Sigmoid colon (tissue), 7 donors: ENCODE measurements around the gene CELA2B. TPM values are rescaled to one million over a fixed set of nuclear protein-coding genes. Genes with fewer than 3 reads are reported as not detected.
"Not testable (repeated sequence)": the region's sequence is repeated elsewhere in the genome, so short reads cannot be mapped to it uniquely, and the experiment has no call there.

Experiments
- DNase-seq: peaks from one replicate; pipeline ENCODE4 v3.0.0-alpha.2; 2019
- H3K27ac ChIP-seq, 4 donors: fragments of 200-600 bp; sonication (generic); one replicate each; pipeline ENCODE4 v1.5.1; 2016 to 2019; ENCODE audit warnings: mild to moderate bottlenecking in 1 of 4
- H3K27me3 ChIP-seq, 3 donors: fragments of 200-600 bp; sonication (generic); one replicate each; pipeline ENCODE4 v1.5.1; 2019; ENCODE audit warnings: mild to moderate bottlenecking in 1 of 3
- H3K36me3 ChIP-seq, 4 donors: fragments of 200-600 bp; sonication (generic); one replicate each; pipeline ENCODE4 v1.5.1; 2016 to 2019
- H3K4me1 ChIP-seq, 4 donors: fragments of 200-600 bp; sonication (generic); one replicate each; pipeline ENCODE4 v1.5.1; 2017 to 2019
- H3K4me3 ChIP-seq, 4 donors: fragments of 200-600 bp; sonication (generic); one replicate each; pipeline ENCODE4 v1.5.1; 2017 to 2019; ENCODE audit warnings: mild to moderate bottlenecking in 2 of 4, moderate library complexity in 1 of 4
- H3K9me3 ChIP-seq, 4 donors: fragments of 200-600 bp in 3 of 4; sonication (generic) in 3 of 4; one replicate each; pipeline versions ENCODE4 v1.5.1 to v1.6.1; 2013 to 2019
- EP300 ChIP-seq, 4 donors: sonication (generic); formaldehyde crosslinking; IDR thresholded peaks; one replicate each; pipeline ENCODE4 v1.6.1; 2017; ENCODE audit warnings: antibody characterized with exemption in 4 of 4
- POLR2A ChIP-seq, 2 donors: fragments of 450-650 bp; IDR thresholded peaks; one replicate each; pipeline ENCODE4 v1.6.1; 2016; ENCODE audit warnings: antibody characterized with exemption in 2 of 2, mild to moderate bottlenecking in 2 of 2, moderate library complexity in 2 of 2
- POLR2AphosphoS5 ChIP-seq, 4 donors: sonication (generic); formaldehyde crosslinking; IDR thresholded peaks; one replicate each; pipeline ENCODE4 v1.6.1; 2017; ENCODE audit warnings: antibody characterized with exemption in 4 of 4
- WGBS, 2 donors: extraction: QIAGEN DNeasy Blood & Tissue Kit; methylation state at CpG; one replicate each; pipeline ENCODE4 v1.1.7; 2013; 5-methylcytosine and 5-hydroxymethylcytosine counted together
- intact Hi-C: fragments of 100-400 bp; cut with DNase I; formaldehyde crosslinking; loops from one replicate; pipeline ENCODE4 v1.15.1; 2023
- polyA plus RNA-seq, 3 donors: library from polyadenylated mRNA; stranded (reverse); fragments of 200-250 nt; gene quantifications; one replicate each; pipeline ENCODE4 v1.2.3, GENCODE V29; 2013
- total RNA-seq, 4 donors: library from RNA; depleted of rRNA; stranded (reverse); fragments of >200 nt; gene quantifications; one replicate each; pipeline ENCODE4 v1.1.0, GENCODE V29; 2016
- TF ChIP-seq, protein P1 (sequence below), 4 experiments: fragments of 450-650 bp in 3 of 4; fragments of 200-600 bp in 1 of 4; IDR thresholded peaks; one replicate each; pipeline ENCODE4 v1.5.1; 2016 to 2019; ENCODE audit warnings: antibody characterized with exemption in 4 of 4, mild to moderate bottlenecking in 3 of 4, moderate library complexity in 2 of 4
- donor health status: healthy with polysubstance abuse.
- donor health status: Bipolar disorder and iron deficiency.
- donor health status: healthy.

CELA2B gene
- total and polyA plus RNA-seq, 7 donors: not detected

DNA sequence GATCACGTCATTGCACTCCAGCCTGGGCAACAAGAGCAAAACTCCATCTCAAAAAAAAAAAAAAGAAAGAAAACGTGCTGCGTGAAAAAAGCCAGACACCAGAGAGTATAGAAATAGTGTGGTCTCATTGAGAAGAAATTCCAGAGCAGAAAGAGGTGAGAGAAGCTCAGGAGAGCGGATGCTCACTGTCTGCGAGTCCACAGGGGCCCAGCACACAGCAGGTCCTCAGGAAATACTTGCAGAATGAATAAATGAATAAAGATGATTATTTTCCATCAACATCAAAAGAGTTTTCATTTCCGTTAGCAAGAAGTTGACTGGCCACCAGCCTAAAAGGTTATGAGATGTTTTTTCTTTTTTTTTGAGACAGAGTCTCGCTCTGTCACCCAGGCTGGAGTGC, 33.7 kb downstream of the CELA2B start:
- H3K4me1 ChIP-seq: peaks cover 0 to 3% (median 0%) of the 10 kb centered on the region in 4 donors
- no peak overlapping the region for H3K4me3 ChIP-seq
- H3K36me3 ChIP-seq: peaks cover under 1 to 37% (median 3%) of the 10 kb centered on the region in 4 donors
- H3K27me3 ChIP-seq: no peaks in the 10 kb centered on the region
- intact Hi-C loops: no loop called here
- WGBS, 2 donors: 85 to 93% methylated on average over 7 of the region's 7 CpGs
- H3K27ac ChIP-seq: no peak overlapping the region
- TF ChIP-seq POLR2A (IDR thresholded peaks at IDR 0.05): no peak
- TF ChIP-seq EP300 (IDR thresholded peaks at IDR 0.05): no peak
- TF ChIP-seq POLR2AphosphoS5 (IDR thresholded peaks at IDR 0.05): no peak
- TF ChIP-seq, protein P1, sequence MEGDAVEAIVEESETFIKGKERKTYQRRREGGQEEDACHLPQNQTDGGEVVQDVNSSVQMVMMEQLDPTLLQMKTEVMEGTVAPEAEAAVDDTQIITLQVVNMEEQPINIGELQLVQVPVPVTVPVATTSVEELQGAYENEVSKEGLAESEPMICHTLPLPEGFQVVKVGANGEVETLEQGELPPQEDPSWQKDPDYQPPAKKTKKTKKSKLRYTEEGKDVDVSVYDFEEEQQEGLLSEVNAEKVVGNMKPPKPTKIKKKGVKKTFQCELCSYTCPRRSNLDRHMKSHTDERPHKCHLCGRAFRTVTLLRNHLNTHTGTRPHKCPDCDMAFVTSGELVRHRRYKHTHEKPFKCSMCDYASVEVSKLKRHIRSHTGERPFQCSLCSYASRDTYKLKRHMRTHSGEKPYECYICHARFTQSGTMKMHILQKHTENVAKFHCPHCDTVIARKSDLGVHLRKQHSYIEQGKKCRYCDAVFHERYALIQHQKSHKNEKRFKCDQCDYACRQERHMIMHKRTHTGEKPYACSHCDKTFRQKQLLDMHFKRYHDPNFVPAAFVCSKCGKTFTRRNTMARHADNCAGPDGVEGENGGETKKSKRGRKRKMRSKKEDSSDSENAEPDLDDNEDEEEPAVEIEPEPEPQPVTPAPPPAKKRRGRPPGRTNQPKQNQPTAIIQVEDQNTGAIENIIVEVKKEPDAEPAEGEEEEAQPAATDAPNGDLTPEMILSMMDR (IDR thresholded peaks at IDR 0.05): no peak
- H3K9me3 ChIP-seq: no peaks in the 10 kb centered on the region
- no peak for DNase-seq

DNA sequence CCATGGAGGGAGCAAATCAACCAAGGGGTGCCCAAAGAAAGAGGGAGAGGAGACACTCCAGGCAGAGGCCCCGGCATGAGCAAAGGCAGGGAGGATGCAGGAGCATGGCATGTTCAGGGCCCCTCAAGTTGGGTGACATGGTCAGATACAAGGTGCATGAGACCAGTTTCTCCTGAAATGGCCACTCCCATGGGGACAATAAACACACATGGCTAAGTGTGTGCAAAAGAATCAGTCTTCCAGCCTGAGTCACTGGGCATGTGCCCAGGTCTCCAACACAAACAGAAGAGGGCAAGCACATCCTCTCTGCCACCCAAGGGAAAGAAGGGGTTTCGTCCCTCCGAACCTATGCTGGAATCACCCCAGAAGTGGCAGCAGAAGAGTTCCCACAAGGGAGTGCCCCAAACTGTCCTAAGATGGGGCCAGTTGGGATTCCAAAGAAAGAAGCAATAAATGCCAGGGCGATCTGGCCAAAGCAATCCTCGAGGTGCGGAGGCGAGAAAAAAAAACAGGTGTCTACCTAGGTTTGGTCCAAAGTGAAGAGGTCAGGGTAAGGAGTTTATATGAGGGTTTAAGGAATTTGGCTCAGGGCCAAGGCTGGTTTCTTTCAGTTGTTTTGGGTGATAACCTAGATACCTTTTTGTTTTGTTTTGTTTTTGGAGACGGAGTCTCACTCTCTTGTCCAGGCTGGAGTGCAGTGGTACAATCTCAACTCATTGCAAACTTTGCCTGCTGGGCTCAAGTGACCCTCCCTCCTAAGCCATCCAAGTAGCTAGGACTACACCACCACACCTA, 34.9 kb downstream of the CELA2B start:
- Histone ChIP-seq H3K4me1 (peaks cover 0 to 5% (median 1%) of the 10 kb centered on the region in 4 donors), H3K36me3 (peaks cover 0 to 25% (median 2%) of the 10 kb centered on the region in 4 donors), H3K4me3 (no peak overlapping the region), H3K9me3 (no peaks in the 10 kb centered on the region), H3K27ac (no peak overlapping the region), H3K27me3 (no peaks in the 10 kb centered on the region)
- TF ChIP-seq, protein P1 (IDR thresholded peaks at IDR 0.05): no peak
- TF ChIP-seq POLR2A (IDR thresholded peaks at IDR 0.05) (no peak), POLR2AphosphoS5 (IDR thresholded peaks at IDR 0.05) (no peak), EP300 (IDR thresholded peaks at IDR 0.05) (no peak)
- intact Hi-C loops: no loop called here
- 90 to 93% methylated on average over 8 of the region's 8 CpGs for WGBS, 2 donors
- no peak for DNase-seq

DNA sequence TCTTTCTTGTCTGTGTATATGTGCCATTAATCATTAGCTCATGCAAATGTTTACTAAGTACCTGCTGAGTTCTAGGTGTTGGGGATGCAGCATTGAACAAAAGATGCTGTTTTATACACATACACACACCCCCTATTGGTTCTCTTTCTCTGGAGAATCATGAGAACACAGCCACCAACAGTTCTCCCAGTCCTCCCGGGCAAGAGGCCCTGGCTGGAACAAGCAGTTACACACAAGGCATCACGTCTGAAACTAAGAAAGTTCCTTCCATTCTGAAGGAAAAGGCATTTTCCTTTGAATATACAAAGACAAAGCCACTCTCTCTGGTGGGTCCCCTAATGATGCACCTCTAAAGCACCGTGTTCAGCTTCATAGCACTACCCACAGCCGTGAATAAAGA, 37.3 kb downstream of the CELA2B start:
- peaks cover 0 to 29% (median 5%) of the 10 kb centered on the region in 4 donors for H3K36me3 ChIP-seq
- no peak overlapping the region for H3K4me3 ChIP-seq
- 90% methylated on average over 4 of the region's 4 CpGs for WGBS, 2 donors
- TF ChIP-seq EP300 (IDR thresholded peaks at IDR 0.05): no peak
- TF ChIP-seq, protein P1 (IDR thresholded peaks at IDR 0.05): no peak
- no peak for TF ChIP-seq POLR2A (IDR thresholded peaks at IDR 0.05)
- TF ChIP-seq POLR2AphosphoS5 (IDR thresholded peaks at IDR 0.05): no peak
- DNase-seq: no peak
- peaks cover 0 to 5% (median 1%) of the 10 kb centered on the region in 4 donors for H3K4me1 ChIP-seq
- intact Hi-C loops: no loop called here
- H3K27ac ChIP-seq: no peak overlapping the region
- H3K27me3 ChIP-seq: no peaks in the 10 kb centered on the region
- no peaks in the 10 kb centered on the region for H3K9me3 ChIP-seq

DNA sequence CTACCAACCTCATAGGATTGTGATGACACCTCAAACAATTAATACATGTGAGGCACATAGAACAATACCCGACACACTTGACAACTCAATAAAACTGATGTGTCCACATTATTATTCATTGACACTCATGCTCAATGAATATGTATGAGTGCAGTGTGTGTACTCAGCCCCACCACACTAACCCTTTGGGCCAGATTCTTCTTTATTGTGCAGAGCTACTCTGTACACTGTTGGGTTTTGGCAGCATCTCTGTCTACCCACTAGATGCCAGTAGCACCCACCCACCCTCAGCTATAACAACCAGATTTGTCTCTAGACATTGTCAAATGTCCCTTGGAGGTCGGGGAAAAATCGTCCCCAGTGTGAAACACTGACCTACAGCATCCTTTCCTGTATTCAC, 38.0 kb downstream of the CELA2B start:
- intact Hi-C loops: no loop called here
- DNase-seq: no peak
- TF ChIP-seq POLR2AphosphoS5 (IDR thresholded peaks at IDR 0.05) (no peak), EP300 (IDR thresholded peaks at IDR 0.05) (no peak), POLR2A (IDR thresholded peaks at IDR 0.05) (no peak)
- TF ChIP-seq, protein P1 (IDR thresholded peaks at IDR 0.05): no peak
- 90 to 94% methylated on average over 3 of the region's 3 CpGs for WGBS, 2 donors
- H3K4me1 ChIP-seq: peaks cover 0 to 5% (median 1%) of the 10 kb centered on the region in 4 donors
- H3K4me3 ChIP-seq: no peak overlapping the region
- H3K27me3 ChIP-seq: no peaks in the 10 kb centered on the region
- no peak overlapping the region for H3K27ac ChIP-seq
- H3K36me3 ChIP-seq: peaks cover 0 to 29% (median 5%) of the 10 kb centered on the region in 4 donors
- no peaks in the 10 kb centered on the region for H3K9me3 ChIP-seq

DNA sequence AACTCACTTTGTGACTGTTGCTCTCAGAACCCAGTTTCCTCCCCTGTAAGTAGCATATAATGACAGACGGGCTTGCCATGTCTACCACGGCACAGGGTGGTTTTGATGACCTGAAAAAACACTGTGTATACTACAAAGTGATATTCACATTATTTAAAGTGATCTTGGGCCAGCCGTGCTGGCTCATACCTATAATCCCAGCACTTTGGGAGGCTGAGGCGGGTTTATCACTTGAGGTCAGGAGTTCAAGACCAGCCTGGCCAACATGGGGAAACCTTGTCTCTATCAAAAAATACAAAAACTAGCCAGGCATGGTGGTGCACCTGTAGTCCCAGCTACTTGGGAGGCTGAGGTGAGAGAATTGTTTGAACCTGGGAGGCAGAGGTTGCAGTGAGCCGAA, 38.7 kb downstream of the CELA2B start:
- DNase-seq, H3K9me3 ChIP-seq, H3K27ac ChIP-seq, H3K4me1 ChIP-seq, H3K27me3 ChIP-seq, intact Hi-C loops, H3K4me3 ChIP-seq: not testable (repeated sequence)
- WGBS, 2 donors: 94 to 95% methylated on average over 5 of the region's 5 CpGs
- H3K36me3 ChIP-seq: peaks cover 0 to 29% (median 5%) of the 10 kb centered on the region in 4 donors
